Neural progenitor cell (in vitro differentiated cells): Measurements from ENCODE around the gene LPCAT2. TPM values are rescaled to one million over a fixed set of nuclear protein-coding genes. Genes with fewer than 3 reads are reported as not detected.

ENCODE experiments used
- DNase-seq: peaks from one replicate; pipeline ENCODE4 v3.0.0-alpha.2; 2016; ENCODE audit warnings: low spot score
- H2AFZ ChIP-seq: fragments of 200-600 bp; sonication (generic); replicated peaks from 2 replicates; pipeline ENCODE4 v1.6.1; 2016; ENCODE audit warnings: antibody characterized with exemption
- H3F3A ChIP-seq: fragments of 200-600 bp; sonication (generic); 2 replicates; pipeline ENCODE4 v1.6.1; 2016; ENCODE audit warnings: antibody characterized with exemption, low read depth
- H3K27ac ChIP-seq: fragments of 200-600 bp; sonication (generic); 2 replicates; pipeline ENCODE4 v1.5.1; 2016; ENCODE audit warnings: mild to moderate bottlenecking
- H3K27me3 ChIP-seq: fragments of 200-600 bp; sonication (generic); 2 replicates; pipeline ENCODE4 v1.6.1; 2016; ENCODE audit warnings: mild to moderate bottlenecking, moderate library complexity
- H3K36me3 ChIP-seq: fragments of 200-600 bp; sonication (generic); 2 replicates; pipeline ENCODE4 v1.5.1; 2016
- H3K4me1 ChIP-seq: fragments of 200-600 bp; sonication (generic); 2 replicates; pipeline ENCODE4 v1.6.1; 2016; ENCODE audit warnings: mixed run types
- H3K4me2 ChIP-seq: fragments of 200-600 bp; sonication (generic); 2 replicates; pipeline ENCODE4 v1.6.1; 2016
- H3K4me3 ChIP-seq: fragments of 200-600 bp; sonication (generic); 2 replicates; pipeline ENCODE4 v1.5.1; 2016
- H3K79me2 ChIP-seq: fragments of 200-600 bp; sonication (generic); 2 replicates; pipeline ENCODE4 v1.6.1; 2016; ENCODE audit warnings: low read depth
- H3K9ac ChIP-seq: fragments of 200-600 bp; sonication (generic); 2 replicates; pipeline ENCODE4 v1.6.1; 2016
- H3K9me3 ChIP-seq: fragments of 200-600 bp; sonication (generic); 2 replicates; pipeline ENCODE4 v1.5.1; 2016; ENCODE audit warnings: low read depth
- H4K20me1 ChIP-seq: fragments of 200-600 bp; sonication (generic); 2 replicates; pipeline ENCODE4 v1.6.1; 2016; ENCODE audit warnings: low read depth
- H3K27ac Mint-ChIP-seq: 3 replicates; pipeline ENCODE4 v1.8.0; 2021; ENCODE audit warnings: mixed read lengths
- H3K27me3 Mint-ChIP-seq: 2 replicates; pipeline ENCODE4 v1.8.0; 2022; ENCODE audit warnings: low read depth, mild to moderate bottlenecking, inconsistent platforms, moderate library complexity, mixed read lengths; ENCODE audit not compliant: insufficient read depth
- H3K36me3 Mint-ChIP-seq: 3 replicates; pipeline ENCODE4 v1.8.0; 2021; ENCODE audit warnings: mixed read lengths
- H3K4me1 Mint-ChIP-seq: 3 replicates; pipeline ENCODE4 v1.8.0; 2021; ENCODE audit warnings: mixed read lengths
- H3K4me3 Mint-ChIP-seq: 3 replicates; pipeline ENCODE4 v1.8.0; 2021; ENCODE audit warnings: mild to moderate bottlenecking, moderate library complexity, mixed read lengths
- H3K9me3 Mint-ChIP-seq: 3 replicates; pipeline ENCODE4 v1.8.0; 2020; ENCODE audit warnings: mixed read lengths
- CTCF ChIP-seq: fragments of 200-600 bp; sonication (generic); IDR thresholded peaks from 2 replicates; pipeline ENCODE4 v1.5.1; 2017; ENCODE audit warnings: antibody characterized with exemption, mild to moderate bottlenecking
- EZH2 ChIP-seq: fragments of 200-600 bp; sonication (generic); IDR thresholded peaks from 2 replicates; pipeline ENCODE4 v1.6.1; 2017; ENCODE audit warnings: antibody characterized with exemption, mild to moderate bottlenecking, moderate library complexity
- EZH2phosphoT487 ChIP-seq: fragments of 200-600 bp; sonication (generic); IDR thresholded peaks from 2 replicates; pipeline ENCODE4 v1.6.1; 2017; ENCODE audit warnings: antibody characterized with exemption
- total RNA-seq: library from RNA; depleted of rRNA; stranded (reverse); fragments of >200 nt; gene quantifications from 2 replicates; pipeline ENCODE4 v1.2.3, GENCODE V29; 2015; ENCODE audit warnings: low replicate concordance

Gene LPCAT2
- total RNA-seq = 7.2 and 14.2 TPM in 2 replicates

GRCh38 chr16:55508941-55509931 is at the start of gene LPCAT2:
LPCAT2 (plus strand) TSS chr16:55509072; CDS start chr16:55509182, 110 bp downstream.
- no peaks in the 10 kb centered on the region for H3K27me3 Mint-ChIP-seq
- Histone ChIP-seq H3K27ac (no peak within 1 kb of the TSS), H3K79me2 (no peaks in the 10 kb centered on the region), H4K20me1 (no peaks in the 10 kb centered on the region), H2AFZ (peak within 1 kb of the TSS; percentile 99), H3K27me3 (peaks cover 16% of the 10 kb centered on the region), H3K4me1 (no peaks in the 10 kb centered on the region), H3F3A (no peaks in the 10 kb centered on the region), H3K9ac (no peak within 1 kb of the TSS), H3K9me3 (peaks cover 13% of the 10 kb centered on the region), H3K4me3 (peak within 1 kb of the TSS; percentile 67), H3K4me2 (peak within 1 kb of the TSS; percentile 78), H3K36me3 (no peaks in the 10 kb centered on the region)
- peaks cover 21% of the 10 kb centered on the region for H3K9me3 Mint-ChIP-seq
- H3K27ac Mint-ChIP-seq = no peak within 1 kb of the TSS
- peaks cover 20% of the 10 kb centered on the region for H3K36me3 Mint-ChIP-seq
- H3K4me3 Mint-ChIP-seq = peak within 1 kb of the TSS; percentile 82
- peaks cover 18% of the 10 kb centered on the region for H3K4me1 Mint-ChIP-seq
- TF ChIP-seq EZH2 (peak; percentile 28), CTCF (no peak), EZH2phosphoT487 (peak; percentile 25)
- DNase-seq = peak; percentile 95

- no peak overlapping the region for H3K4me2 ChIP-seq
- H3K4me3 Mint-ChIP-seq = no peak overlapping the region
- no peaks in the 10 kb centered on the region for H3K27me3 ChIP-seq
- H4K20me1 ChIP-seq = no peaks in the 10 kb centered on the region
- H2AFZ ChIP-seq = no peak overlapping the region
- H3K36me3 ChIP-seq = no peaks in the 10 kb centered on the region
- H3K9me3 ChIP-seq = no peaks in the 10 kb centered on the region
- H3K4me3 ChIP-seq = no peak overlapping the region
- peak overlapping the region; percentile 26 for H3K27ac Mint-ChIP-seq
- DNase-seq = no peak
- TF ChIP-seq EZH2 (no peak), CTCF (no peak), EZH2phosphoT487 (no peak)
- no peaks in the 10 kb centered on the region for H3K9me3 Mint-ChIP-seq
- H3K4me1 ChIP-seq = no peaks in the 10 kb centered on the region
- peaks cover 9% of the 10 kb centered on the region for H3K27me3 Mint-ChIP-seq
- no peak overlapping the region for H3K27ac ChIP-seq
- no peak overlapping the region for H3K9ac ChIP-seq
- no peaks in the 10 kb centered on the region for H3K79me2 ChIP-seq
- H3K4me1 Mint-ChIP-seq = peaks cover 21% of the 10 kb centered on the region
- H3F3A ChIP-seq = no peaks in the 10 kb centered on the region
- H3K36me3 Mint-ChIP-seq = no peaks in the 10 kb centered on the region
These were observed 46.6 kb upstream of the LPCAT2 start for GRCh38 chr16:55462241-55462640.

GRCh38 chr16:55464375-55464774 is 44.5 kb upstream of the LPCAT2 start:
- Mint-ChIP-seq H3K4me1 (peaks cover 22% of the 10 kb centered on the region), H3K4me3 (no peak overlapping the region), H3K27ac (no peak overlapping the region), H3K9me3 (no peaks in the 10 kb centered on the region), H3K36me3 (no peaks in the 10 kb centered on the region), H3K27me3 (peaks cover 10% of the 10 kb centered on the region)
- TF ChIP-seq EZH2 (no peak), CTCF (no peak), EZH2phosphoT487 (no peak)
- H3K9ac ChIP-seq = no peak overlapping the region
- no peak overlapping the region for H3K4me3 ChIP-seq
- H3K9me3 ChIP-seq = no peaks in the 10 kb centered on the region
- no peaks in the 10 kb centered on the region for H3K79me2 ChIP-seq
- H2AFZ ChIP-seq = no peak overlapping the region
- peaks cover 1% of the 10 kb centered on the region for H3F3A ChIP-seq
- no peaks in the 10 kb centered on the region for H3K36me3 ChIP-seq
- H4K20me1 ChIP-seq = no peaks in the 10 kb centered on the region
- no peak for DNase-seq
- H3K27ac ChIP-seq = no peak overlapping the region
- H3K27me3 ChIP-seq = peaks cover 5% of the 10 kb centered on the region
- no peak overlapping the region for H3K4me2 ChIP-seq
- H3K4me1 ChIP-seq = no peaks in the 10 kb centered on the region
